Testis (tissue), 3 donors: Measurements from ENCODE around the gene CRIP1. TPM values are rescaled to one million over a fixed set of nuclear protein-coding genes. Genes with fewer than 3 reads are reported as not detected.

Experiments used
- DNase-seq: peaks from one replicate; pipeline ENCODE4 v3.0.0-alpha.2; 2019
- H3K27ac ChIP-seq, 2 donors: fragments of 200-600 bp; sonication (generic); one replicate each; pipeline ENCODE4 v1.5.1; 2019
- H3K27me3 ChIP-seq: fragments of 200-600 bp; sonication (generic); one replicate; pipeline ENCODE4 v1.5.1; 2019
- H3K36me3 ChIP-seq: fragments of 200-600 bp; sonication (generic); one replicate; pipeline ENCODE4 v1.5.1; 2017; ENCODE audit warnings: low read depth; ENCODE audit errors: missing control alignments
- H3K4me1 ChIP-seq: fragments of 200-600 bp; sonication (generic); one replicate; pipeline ENCODE4 v1.5.1; 2019
- H3K4me3 ChIP-seq, 2 donors: fragments of 200-600 bp; sonication (generic); one replicate each; pipeline ENCODE4 v1.5.1; 2017 to 2019
- H3K9me3 ChIP-seq: fragments of 200-600 bp; sonication (generic); one replicate; pipeline ENCODE4 v1.5.1; 2017
- POLR2A ChIP-seq: fragments of 450-650 bp; IDR thresholded peaks from one replicate; pipeline ENCODE4 v1.6.1; 2017; ENCODE audit warnings: antibody characterized with exemption, mild to moderate bottlenecking, moderate library complexity
- WGBS, 2 donors: methylation state at CpG; one replicate each; pipeline ENCODE4 v1.1.5; 2018; 5-methylcytosine and 5-hydroxymethylcytosine counted together
- intact Hi-C: fragments of 100-400 bp; cut with DNase I; formaldehyde crosslinking; loops from one replicate; pipeline ENCODE4 v1.15.1; 2023; ENCODE audit warnings: low total_unique reads
- polyA plus RNA-seq: library from polyadenylated mRNA; stranded (reverse); fragments of 350-450 nt; fragmentation: Illumina TruSeq; extraction: RNeasy Lipid Tissue Mini Kit (QIAGEN cat#74804); gene quantifications from one replicate; pipeline ENCODE4 v1.2.3, GENCODE V29; 2014; ENCODE audit warnings: low read depth, low replicate concordance; ENCODE audit not compliant: insufficient read depth
- total RNA-seq, 2 donors: library from RNA; depleted of rRNA; stranded (reverse); fragments of >200 nt; gene quantifications; one replicate each; pipeline ENCODE4 v1.2.3, GENCODE V29; 2016
- TF ChIP-seq, protein P1 (sequence below), 3 experiments: fragments of 450-650 bp in 2 of 3; fragments of 200-600 bp in 1 of 3; sonication (generic) in 1 of 3; IDR thresholded peaks; one replicate each; pipeline ENCODE4 v1.5.1; 2016 to 2019; ENCODE audit warnings: antibody characterized with exemption in 3 of 3, mild to moderate bottlenecking in 2 of 3, moderate library complexity in 1 of 3

CRIP1 gene
- total and polyA plus RNA-seq, 3 donors from 2014 or later, result 3.0 to 154 (median 4.4) TPM

DNA sequence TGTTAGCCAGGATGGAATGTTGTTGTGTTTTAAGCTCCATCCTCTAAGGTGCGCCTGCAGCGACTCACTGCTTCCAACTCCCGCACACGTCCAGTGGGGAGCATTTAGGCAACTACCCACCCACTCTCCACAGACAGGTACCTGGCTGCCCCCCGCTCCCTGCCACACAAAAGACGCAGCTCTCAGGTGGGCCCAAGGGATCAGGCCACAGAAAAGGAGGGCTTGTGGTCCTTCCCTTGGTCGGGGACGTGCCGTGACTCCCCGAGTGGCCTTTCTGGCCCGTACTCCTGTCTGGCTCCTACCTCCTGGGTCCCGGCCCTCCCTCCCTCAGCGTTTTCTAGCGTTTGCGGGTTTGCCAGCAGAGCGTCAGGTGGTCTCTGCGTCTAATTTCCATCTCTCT, 20.6 kb downstream of the CRIP1 start:
- Histone ChIP-seq H3K4me3 (no peak overlapping the region), H3K27ac (no peak overlapping the region), H3K9me3 (no peaks in the 10 kb centered on the region), H3K27me3 (no peaks in the 10 kb centered on the region), H3K4me1 (no peaks in the 10 kb centered on the region), H3K36me3 (no peaks in the 10 kb centered on the region)
- TF ChIP-seq POLR2A, result no peak
- TF ChIP-seq, protein P1, sequence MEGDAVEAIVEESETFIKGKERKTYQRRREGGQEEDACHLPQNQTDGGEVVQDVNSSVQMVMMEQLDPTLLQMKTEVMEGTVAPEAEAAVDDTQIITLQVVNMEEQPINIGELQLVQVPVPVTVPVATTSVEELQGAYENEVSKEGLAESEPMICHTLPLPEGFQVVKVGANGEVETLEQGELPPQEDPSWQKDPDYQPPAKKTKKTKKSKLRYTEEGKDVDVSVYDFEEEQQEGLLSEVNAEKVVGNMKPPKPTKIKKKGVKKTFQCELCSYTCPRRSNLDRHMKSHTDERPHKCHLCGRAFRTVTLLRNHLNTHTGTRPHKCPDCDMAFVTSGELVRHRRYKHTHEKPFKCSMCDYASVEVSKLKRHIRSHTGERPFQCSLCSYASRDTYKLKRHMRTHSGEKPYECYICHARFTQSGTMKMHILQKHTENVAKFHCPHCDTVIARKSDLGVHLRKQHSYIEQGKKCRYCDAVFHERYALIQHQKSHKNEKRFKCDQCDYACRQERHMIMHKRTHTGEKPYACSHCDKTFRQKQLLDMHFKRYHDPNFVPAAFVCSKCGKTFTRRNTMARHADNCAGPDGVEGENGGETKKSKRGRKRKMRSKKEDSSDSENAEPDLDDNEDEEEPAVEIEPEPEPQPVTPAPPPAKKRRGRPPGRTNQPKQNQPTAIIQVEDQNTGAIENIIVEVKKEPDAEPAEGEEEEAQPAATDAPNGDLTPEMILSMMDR (IDR thresholded peaks at IDR 0.05), result no peak
- intact Hi-C loops, result no loop called here
- DNase-seq, result no peak
- 78 to 89% methylated on average over 15 to 17 of the region's 17 CpGs for WGBS, 2 donors

DNA sequence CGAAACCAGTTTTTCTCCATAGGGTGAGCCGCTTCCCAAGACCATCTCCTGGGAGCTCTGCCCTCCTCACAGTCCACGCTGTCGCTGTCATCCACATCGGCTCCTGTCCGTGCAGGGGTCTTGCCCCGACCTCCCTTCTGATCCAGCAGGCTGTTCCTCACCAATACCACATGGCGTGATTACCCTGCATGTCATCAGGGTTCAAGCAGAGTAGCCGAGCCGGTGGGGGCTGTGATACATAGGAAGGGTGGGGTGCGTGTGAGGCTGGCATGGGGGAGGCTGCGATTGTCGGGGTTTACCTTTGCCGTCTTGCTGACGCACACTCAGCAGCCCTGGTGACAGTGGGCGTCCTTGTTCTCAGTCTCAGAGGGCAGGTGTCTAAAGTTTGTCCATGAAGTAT, 21.4 kb downstream of the CRIP1 start:
- no peaks in the 10 kb centered on the region for H3K9me3 ChIP-seq
- no peaks in the 10 kb centered on the region for H3K4me1 ChIP-seq
- no peaks in the 10 kb centered on the region for H3K27me3 ChIP-seq
- no peak overlapping the region for H3K4me3 ChIP-seq
- DNase-seq, result no peak
- TF ChIP-seq, protein P1 (IDR thresholded peaks at IDR 0.05), result no peak
- TF ChIP-seq POLR2A, result no peak
- 79 to 85% methylated on average over 16 of the region's 16 CpGs for WGBS, 2 donors
- no peaks in the 10 kb centered on the region for H3K36me3 ChIP-seq
- intact Hi-C loops, result no loop called here
- no peak overlapping the region for H3K27ac ChIP-seq

DNA sequence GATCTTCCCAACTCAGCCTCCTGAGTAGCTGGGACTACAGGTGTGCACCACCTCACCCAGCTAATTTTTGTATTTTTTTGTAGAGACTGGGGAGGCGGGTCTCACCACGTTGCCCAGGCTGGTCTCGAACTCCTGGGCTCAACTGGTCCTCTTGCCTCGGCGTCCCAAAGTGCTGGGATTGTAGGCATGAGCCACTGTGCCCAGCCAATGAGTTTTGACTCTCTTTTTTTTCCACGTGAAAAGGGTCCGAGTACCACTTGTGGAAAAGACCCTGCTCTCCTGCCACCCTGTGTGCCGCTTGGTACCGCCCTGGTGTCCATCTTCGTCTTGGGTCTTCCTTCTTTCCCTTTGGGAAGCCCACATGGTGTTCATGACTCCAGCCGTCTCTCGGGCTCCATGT, 21.9 kb downstream of the CRIP1 start:
- WGBS, 2 donors, result 86 to 93% methylated on average over 12 of the region's 12 CpGs
- H3K27me3 ChIP-seq, result no peaks in the 10 kb centered on the region

GRCh38 chr14:105517096-105517495, 30.4 kb downstream of the CRIP1 start:
- DNase-seq, result no peak
- H3K27ac ChIP-seq, result no peak overlapping the region
- H3K27me3 ChIP-seq, result no peaks in the 10 kb centered on the region
- no peaks in the 10 kb centered on the region for H3K4me1 ChIP-seq
- no peaks in the 10 kb centered on the region for H3K9me3 ChIP-seq
- no peak for TF ChIP-seq POLR2A
- TF ChIP-seq, protein P1 (IDR thresholded peaks at IDR 0.05), result no peak
- H3K36me3 ChIP-seq, result no peaks in the 10 kb centered on the region
- H3K4me3 ChIP-seq, result no peak overlapping the region
- 55 to 57% methylated on average over 5 of the region's 5 CpGs for WGBS, 2 donors
- intact Hi-C loops, result no loop called here

More for the DNA sequence above, 21.9 kb downstream of the CRIP1 start:
- Histone ChIP-seq H3K27ac (no peak overlapping the region), H3K4me3 (no peak overlapping the region), H3K36me3 (no peaks in the 10 kb centered on the region), H3K9me3 (no peaks in the 10 kb centered on the region), H3K4me1 (no peaks in the 10 kb centered on the region)
- DNase-seq, result no peak
- intact Hi-C loops, result no loop called here
- TF ChIP-seq, protein P1 (IDR thresholded peaks at IDR 0.05), result no peak
- no peak for TF ChIP-seq POLR2A

DNA sequence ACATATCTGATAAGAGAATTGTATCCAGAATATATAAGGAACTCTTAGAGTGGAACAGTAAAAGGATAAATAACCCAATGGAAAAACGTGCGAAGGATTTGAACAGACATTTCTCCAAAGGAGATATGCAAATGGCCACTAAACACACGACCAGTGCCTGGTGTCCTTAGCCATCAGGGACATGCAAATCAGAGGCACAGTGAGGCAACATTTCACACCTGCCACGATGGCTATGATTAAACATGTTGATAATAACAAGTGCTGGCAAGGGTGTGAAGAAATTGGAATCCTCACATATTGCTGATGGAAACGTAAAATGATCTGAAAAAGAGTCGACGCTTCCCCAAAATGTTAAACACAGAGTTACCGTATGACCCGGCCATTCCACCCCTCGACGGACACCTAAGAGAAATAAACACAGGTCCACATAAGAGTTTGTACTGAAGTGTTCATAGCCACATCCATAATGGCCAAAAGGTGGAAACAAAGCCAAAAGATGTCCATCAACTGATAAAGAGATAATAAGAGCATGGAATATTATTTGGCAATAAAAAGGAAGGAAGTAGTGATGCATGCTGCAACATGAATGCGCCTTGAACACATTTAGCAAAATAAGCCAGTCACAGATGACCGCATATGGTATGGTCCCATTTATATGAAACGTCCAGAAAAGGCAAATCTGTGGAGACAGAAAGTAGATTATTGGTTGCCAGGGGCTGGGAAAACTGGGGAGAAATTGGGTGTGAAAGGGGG, 33.4 kb downstream of the CRIP1 start:
- H3K27me3 ChIP-seq, result no peaks in the 10 kb centered on the region
- H3K4me3 ChIP-seq, result no peak overlapping the region
- intact Hi-C loops, result no loop called here
- no peaks in the 10 kb centered on the region for H3K36me3 ChIP-seq
- no peaks in the 10 kb centered on the region for H3K4me1 ChIP-seq
- WGBS, 2 donors, result 77 to 80% methylated on average over 14 of the region's 14 CpGs
- no peak overlapping the region for H3K27ac ChIP-seq
- TF ChIP-seq POLR2A, result no peak
- TF ChIP-seq, protein P1 (IDR thresholded peaks at IDR 0.05), result no peak
- no peak for DNase-seq
- no peaks in the 10 kb centered on the region for H3K9me3 ChIP-seq
